ENCODE results near the gene CD2.

CD2 gene

GRCh38 chr1:116769561-116769977 lies 15.3 kb downstream of the CD2 start:
- intact Hi-C loops (cut with DNase I) = no loop called here

GRCh38 chr1:116769994-116770393 lies 15.8 kb downstream of the CD2 start:
- no peak for DNase-seq
- intact Hi-C loops (cut with DNase I) = no loop called here

More at GRCh38 chr1:116769561-116769977, 15.3 kb downstream of the CD2 start:
- DNase-seq = no peak

DNA sequence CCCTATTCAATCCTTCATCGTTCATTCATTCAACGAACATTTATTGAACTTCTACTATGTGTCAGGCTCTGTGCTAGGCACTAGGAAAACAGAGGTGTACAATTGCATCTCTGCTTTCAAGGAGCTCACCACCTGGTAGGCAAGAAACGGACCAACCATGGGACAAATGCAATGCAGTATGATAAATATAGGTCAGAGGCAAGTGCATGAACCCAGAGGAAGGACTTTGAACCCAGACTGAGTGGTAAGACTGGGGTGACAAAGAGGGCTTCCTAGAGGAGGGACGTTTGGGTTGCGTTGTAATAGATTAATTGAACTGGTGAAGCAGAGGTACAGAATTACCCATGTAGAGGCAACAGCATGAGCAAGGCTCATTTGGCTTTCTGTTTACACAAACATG lies 16.4 kb downstream of the CD2 start:
- intact Hi-C loops (cut with DNase I) = no loop called here

GRCh38 chr1:116771997-116772647 lies 17.9 kb downstream of the CD2 start:
- no peak for DNase-seq
- intact Hi-C loops (cut with DNase I) = no loop called here

More for the DNA sequence above, 16.4 kb downstream of the CD2 start:
- DNase-seq = no peak

DNA sequence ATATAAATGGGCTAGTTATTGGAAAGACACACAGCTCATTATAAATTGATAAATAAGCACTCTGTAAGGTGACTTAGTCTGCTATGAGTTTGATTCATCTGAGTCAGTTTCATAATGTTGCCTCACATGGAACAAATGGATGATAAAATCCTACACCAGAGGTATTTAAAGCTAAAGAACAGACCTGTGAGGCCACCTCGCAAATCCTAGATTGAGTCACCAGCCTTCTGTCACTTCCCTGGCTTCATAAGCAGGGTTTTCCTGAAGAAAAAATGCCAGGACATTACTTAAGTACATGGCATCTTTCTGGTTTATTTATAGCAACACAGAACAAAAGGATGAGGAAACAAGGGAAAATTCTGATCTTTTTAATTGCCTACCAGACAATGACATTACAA lies 18.4 kb downstream of the CD2 start:
- no peak for DNase-seq
- intact Hi-C loops (cut with DNase I) = no loop called here

- no peak for DNase-seq
These were observed 21.0 kb downstream of the CD2 start for GRCh38 chr1:116775116-116775752.

GRCh38 chr1:116777831-116778830 lies 23.9 kb downstream of the CD2 start:
- DNase-seq = no peak
- intact Hi-C loops (cut with DNase I) = no loop called here

More at GRCh38 chr1:116775116-116775752, 21.0 kb downstream of the CD2 start:
- intact Hi-C loops (cut with DNase I) = no loop called here

GRCh38 chr1:116781034-116781433 lies 26.8 kb downstream of the CD2 start:
- DNase-seq = no peak
- intact Hi-C loops (cut with DNase I) = no loop called here

GRCh38 chr1:116785006-116785405 lies 30.8 kb downstream of the CD2 start:
- intact Hi-C loops (cut with DNase I) = no loop called here
- no peak for DNase-seq

DNA sequence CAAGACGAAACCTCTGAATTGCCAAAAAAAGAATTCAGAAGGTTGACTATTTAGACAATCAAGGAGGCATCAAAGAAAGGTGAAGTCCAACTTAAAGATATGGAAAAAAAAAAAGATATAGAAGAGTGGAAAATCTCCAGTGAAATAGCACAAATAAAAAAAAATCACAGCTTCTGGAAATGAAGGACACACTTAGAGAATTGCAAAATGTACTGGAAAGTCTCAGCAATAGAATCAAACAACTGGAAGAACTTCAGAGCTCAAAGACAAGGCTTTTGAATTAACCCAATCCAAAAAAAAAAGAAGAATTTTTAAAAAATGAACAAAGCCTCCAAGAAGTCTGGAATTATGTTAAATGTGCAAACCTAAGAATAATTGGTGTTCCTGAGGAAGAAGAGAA lies 31.8 kb downstream of the CD2 start:
- no peak for DNase-seq
- intact Hi-C loops (cut with DNase I) = no loop called here

DNA sequence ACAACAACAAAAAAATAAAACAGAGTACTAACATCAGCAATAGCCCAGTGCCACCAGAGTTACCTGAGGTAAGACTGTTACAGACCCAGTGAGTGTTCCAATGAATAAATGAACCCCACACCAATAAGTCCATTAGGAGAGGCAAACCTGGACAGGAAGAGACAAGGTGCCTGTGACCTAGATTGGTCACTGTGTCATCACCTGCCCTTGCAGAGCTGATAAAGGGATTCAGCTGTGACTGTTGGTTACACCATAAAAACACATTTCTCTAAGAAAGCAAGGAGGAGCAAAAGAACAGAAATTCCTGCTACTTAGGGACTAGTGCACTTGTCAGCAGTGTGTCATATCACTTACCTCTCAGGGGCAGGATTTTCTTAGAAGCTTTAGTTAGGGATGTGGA lies 37.5 kb downstream of the CD2 start:
- intact Hi-C loops (cut with DNase I) = no loop called here
- DNase-seq = no peak

DNA sequence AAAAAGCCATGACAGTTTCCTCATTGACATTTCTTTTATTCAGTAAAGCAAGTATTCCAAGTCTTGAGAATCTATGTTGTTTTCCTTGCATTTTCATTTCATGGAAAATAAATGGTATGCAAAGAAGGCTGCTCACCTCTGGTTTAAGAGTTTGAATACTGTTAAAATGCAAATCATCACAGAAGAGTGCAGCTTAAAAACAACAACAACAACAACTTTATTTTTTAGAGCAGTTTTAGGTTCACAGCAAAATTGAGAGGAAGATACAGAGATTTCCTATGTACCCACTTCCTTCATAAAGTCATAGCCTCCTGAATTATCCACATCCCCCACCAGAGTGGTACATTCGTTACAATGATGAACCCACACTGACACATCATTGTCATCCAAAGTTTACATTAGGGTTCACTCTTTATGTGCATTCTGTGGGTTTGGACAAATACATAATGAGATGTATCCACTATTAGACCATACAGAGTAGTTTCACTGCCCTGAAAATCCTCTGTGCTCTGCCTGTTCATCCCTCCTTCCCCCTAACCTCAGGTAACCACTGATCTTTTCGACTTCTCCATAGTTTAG lies 39.2 kb downstream of the CD2 start:
- intact Hi-C loops (cut with DNase I) = no loop called here
- no peak for DNase-seq

DNA sequence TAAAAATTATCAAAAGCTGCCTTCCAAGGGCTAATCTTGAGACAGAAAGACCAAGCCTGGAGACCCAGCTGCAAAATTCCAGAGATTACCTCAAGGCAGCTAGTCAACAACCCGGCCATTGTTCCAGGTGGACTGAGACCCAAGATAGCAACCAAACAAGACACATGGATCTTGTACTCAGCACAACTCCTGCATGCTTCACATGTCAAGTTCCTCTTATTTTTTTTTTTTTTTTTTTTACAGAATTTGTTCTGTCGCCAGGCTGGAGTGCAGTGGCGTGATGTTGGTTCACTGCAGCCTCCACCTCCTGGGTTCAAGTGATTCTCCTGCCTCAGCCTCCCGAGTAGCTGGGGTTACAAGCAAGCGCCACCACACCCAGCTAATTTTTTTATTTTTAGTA lies 40.1 kb downstream of the CD2 start:
- no peak for DNase-seq
- intact Hi-C loops (cut with DNase I) = no loop called here

DNA sequence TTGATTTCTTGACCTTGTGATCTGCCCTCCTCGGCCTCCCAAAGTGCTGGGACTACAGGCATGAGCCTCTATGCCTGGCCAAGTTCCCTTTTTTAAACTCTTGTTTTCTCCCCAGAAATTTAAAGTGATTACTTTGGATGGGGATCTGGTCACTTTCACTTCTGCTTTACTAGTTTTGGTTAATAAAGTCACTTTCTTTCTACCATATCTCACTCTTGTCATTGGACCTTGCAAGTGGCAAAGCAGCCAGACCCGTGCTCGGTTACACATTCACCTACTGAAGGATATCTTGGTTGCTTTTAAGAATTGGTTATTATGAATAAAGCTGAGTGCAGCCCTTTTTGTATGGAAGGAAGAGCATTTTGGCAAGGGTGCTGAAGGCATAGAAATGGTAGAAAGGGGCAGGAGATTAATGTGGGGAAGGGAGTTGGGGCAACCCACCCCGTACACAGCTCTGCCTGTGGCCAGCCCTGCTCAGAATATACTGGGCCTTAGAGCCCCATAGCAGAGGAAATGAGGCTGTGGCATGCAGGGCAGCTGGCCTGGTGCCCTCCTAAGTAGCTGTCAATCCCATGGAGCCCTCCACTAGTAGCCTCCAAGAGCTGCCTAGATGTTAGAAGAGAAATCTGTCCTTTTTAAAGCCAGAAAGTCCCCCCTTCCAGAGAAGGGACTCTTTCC lies 40.7 kb downstream of the CD2 start:
- DNase-seq = no peak
- intact Hi-C loops (cut with DNase I) = no loop called here

DNA sequence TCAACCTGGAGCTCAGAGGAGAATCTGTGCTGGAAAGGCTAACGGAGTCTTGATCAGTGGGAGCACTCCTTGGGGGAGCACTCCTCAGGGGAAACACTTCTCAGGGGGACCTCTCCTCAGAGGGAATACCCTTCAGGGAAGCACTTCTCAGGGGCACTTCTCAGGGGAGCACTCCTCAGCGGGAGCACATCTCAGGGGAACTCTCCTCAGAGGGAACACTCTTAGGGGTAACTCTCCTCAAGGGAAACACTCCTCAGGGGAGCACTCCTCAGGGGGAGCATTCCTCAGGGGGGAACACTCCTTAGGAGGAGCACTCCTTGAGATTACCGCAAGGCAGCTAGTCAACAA lies 41.2 kb downstream of the CD2 start:
- intact Hi-C loops (cut with DNase I) = no loop called here
- no peak for DNase-seq

DNA sequence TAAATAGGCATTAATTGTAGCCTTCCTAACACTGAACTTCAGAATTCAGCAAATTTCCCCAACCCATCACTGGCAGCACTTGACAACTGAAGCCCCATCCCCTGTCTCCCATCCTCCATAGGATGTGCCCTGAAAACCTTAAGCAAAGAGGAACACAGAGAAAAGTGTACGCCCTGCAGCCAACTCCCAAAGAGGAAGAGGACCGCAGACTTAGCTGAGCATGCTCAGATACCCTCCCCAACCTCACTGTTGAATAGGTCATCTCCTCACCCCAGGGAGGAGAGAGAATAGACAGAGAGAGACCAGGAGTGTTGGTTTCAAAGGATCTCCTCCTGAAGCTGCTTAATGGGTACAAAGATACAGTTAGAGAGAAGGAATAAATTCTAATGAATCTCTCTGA lies 50.5 kb downstream of the CD2 start:
- intact Hi-C loops (cut with DNase I) = no loop called here
- no peak for DNase-seq

DNA sequence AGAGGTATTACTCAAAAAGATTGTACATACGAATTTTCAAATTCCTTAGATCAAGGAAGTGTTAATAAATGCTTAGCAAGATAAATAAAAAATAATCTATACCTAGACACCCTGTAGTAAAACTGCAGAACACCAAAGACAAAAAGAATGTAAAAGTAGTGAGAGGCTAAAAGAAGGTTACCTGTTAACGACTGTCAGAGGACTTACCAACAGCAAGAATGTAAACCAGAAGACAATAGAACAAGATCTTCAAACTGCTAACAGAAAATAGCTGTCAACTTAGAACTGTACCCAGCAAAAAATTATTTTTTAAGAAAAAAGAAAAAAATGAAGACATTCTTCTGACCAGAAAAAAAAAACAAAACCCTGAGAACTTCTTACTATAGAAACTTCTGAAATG lies 51.2 kb downstream of the CD2 start:
- DNase-seq = no peak
- intact Hi-C loops (cut with DNase I) = no loop called here

- intact Hi-C loops (cut with DNase I) = no loop called here
- DNase-seq = no peak
These were observed 52.0 kb downstream of the CD2 start for GRCh38 chr1:116806245-116806644.

- intact Hi-C loops (cut with DNase I) = no loop called here
- DNase-seq = no peak
These were observed 52.4 kb downstream of the CD2 start for GRCh38 chr1:116806671-116807070.

All from head of caudate nucleus (tissue), 42 donors.